ENCODE data around the gene AMOTL1. TPM values are rescaled to one million over a fixed set of nuclear protein-coding genes. Genes with fewer than 3 reads are reported as not detected.

Gene AMOTL1
- total and polyA plus RNA-seq, 2 of the 8 experiments (the other 6 are each of a cell fraction or from before 2014, with no cell fraction given), result 9.0 to 27.6 TPM

DNA sequence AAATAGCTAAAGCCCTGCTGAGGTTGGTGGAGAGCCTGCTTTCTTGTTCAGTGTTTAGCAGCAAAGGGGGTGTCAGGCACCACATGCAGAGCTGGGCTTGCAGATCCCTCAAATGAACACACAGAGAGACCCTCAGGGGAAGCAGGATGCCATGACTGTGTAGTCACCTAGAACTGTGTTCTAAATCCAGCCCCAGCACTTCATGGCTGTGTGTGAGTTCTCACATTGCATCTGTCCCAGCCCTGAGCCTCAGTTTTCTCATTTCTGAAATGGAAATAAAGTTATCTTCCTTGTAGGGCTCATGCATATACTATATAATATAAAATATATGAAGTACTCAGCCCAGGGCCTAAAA, 158.1 kb downstream of the AMOTL1 start (continued):
- TF ChIP-seq, protein P1, sequence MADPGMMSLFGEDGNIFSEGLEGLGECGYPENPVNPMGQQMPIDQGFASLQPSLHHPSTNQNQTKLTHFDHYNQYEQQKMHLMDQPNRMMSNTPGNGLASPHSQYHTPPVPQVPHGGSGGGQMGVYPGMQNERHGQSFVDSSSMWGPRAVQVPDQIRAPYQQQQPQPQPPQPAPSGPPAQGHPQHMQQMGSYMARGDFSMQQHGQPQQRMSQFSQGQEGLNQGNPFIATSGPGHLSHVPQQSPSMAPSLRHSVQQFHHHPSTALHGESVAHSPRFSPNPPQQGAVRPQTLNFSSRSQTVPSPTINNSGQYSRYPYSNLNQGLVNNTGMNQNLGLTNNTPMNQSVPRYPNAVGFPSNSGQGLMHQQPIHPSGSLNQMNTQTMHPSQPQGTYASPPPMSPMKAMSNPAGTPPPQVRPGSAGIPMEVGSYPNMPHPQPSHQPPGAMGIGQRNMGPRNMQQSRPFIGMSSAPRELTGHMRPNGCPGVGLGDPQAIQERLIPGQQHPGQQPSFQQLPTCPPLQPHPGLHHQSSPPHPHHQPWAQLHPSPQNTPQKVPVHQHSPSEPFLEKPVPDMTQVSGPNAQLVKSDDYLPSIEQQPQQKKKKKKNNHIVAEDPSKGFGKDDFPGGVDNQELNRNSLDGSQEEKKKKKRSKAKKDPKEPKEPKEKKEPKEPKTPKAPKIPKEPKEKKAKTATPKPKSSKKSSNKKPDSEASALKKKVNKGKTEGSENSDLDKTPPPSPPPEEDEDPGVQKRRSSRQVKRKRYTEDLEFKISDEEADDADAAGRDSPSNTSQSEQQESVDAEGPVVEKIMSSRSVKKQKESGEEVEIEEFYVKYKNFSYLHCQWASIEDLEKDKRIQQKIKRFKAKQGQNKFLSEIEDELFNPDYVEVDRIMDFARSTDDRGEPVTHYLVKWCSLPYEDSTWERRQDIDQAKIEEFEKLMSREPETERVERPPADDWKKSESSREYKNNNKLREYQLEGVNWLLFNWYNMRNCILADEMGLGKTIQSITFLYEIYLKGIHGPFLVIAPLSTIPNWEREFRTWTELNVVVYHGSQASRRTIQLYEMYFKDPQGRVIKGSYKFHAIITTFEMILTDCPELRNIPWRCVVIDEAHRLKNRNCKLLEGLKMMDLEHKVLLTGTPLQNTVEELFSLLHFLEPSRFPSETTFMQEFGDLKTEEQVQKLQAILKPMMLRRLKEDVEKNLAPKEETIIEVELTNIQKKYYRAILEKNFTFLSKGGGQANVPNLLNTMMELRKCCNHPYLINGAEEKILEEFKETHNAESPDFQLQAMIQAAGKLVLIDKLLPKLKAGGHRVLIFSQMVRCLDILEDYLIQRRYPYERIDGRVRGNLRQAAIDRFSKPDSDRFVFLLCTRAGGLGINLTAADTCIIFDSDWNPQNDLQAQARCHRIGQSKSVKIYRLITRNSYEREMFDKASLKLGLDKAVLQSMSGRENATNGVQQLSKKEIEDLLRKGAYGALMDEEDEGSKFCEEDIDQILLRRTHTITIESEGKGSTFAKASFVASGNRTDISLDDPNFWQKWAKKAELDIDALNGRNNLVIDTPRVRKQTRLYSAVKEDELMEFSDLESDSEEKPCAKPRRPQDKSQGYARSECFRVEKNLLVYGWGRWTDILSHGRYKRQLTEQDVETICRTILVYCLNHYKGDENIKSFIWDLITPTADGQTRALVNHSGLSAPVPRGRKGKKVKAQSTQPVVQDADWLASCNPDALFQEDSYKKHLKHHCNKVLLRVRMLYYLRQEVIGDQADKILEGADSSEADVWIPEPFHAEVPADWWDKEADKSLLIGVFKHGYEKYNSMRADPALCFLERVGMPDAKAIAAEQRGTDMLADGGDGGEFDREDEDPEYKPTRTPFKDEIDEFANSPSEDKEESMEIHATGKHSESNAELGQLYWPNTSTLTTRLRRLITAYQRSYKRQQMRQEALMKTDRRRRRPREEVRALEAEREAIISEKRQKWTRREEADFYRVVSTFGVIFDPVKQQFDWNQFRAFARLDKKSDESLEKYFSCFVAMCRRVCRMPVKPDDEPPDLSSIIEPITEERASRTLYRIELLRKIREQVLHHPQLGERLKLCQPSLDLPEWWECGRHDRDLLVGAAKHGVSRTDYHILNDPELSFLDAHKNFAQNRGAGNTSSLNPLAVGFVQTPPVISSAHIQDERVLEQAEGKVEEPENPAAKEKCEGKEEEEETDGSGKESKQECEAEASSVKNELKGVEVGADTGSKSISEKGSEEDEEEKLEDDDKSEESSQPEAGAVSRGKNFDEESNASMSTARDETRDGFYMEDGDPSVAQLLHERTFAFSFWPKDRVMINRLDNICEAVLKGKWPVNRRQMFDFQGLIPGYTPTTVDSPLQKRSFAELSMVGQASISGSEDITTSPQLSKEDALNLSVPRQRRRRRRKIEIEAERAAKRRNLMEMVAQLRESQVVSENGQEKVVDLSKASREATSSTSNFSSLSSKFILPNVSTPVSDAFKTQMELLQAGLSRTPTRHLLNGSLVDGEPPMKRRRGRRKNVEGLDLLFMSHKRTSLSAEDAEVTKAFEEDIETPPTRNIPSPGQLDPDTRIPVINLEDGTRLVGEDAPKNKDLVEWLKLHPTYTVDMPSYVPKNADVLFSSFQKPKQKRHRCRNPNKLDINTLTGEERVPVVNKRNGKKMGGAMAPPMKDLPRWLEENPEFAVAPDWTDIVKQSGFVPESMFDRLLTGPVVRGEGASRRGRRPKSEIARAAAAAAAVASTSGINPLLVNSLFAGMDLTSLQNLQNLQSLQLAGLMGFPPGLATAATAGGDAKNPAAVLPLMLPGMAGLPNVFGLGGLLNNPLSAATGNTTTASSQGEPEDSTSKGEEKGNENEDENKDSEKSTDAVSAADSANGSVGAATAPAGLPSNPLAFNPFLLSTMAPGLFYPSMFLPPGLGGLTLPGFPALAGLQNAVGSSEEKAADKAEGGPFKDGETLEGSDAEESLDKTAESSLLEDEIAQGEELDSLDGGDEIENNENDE (IDR thresholded peaks at IDR 0.05; ENCODE audit: insufficient replicate concordance, low read length), result no peak
- TF ChIP-seq GABPA (IDR thresholded peaks at IDR 0.05; ENCODE audit: borderline replicate concordance, insufficient read depth, low read length) (no peak), EP300 (IDR thresholded peaks at IDR 0.05; ENCODE audit: borderline replicate concordance in 1 of 2, low read depth in 2 of 2, low read length in 2 of 2) (no peak), RNF2 (IDR thresholded peaks at IDR 0.05; ENCODE audit: borderline replicate concordance, low read depth, low read length, missing control alignments, poor library complexity, severe bottlenecking) (no peak), CBX8 (IDR thresholded peaks at IDR 0.05; ENCODE audit: borderline replicate concordance, low read depth, low read length) (no peak), EGR1 (IDR thresholded peaks at IDR 0.05; ENCODE audit: borderline replicate concordance, low read depth, low read length) (no peak), RBBP5 (IDR thresholded peaks at IDR 0.05; ENCODE audit: borderline replicate concordance, low read depth, low read length) (no peak), KDM1A (IDR thresholded peaks at IDR 0.05; ENCODE audit: borderline replicate concordance, low read length) (no peak)
- TF ChIP-seq, protein P2, sequence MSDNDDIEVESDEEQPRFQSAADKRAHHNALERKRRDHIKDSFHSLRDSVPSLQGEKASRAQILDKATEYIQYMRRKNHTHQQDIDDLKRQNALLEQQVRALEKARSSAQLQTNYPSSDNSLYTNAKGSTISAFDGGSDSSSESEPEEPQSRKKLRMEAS (IDR thresholded peaks at IDR 0.05), result no peak
